HG03457 (cell line): ENCODE measurements around the gene GPR137B.

Experiments
- ATAC-seq: cut with Tn5 transposase; IDR thresholded peaks from one replicate; pipeline ENCODE4 v1.9.1; 2021; ENCODE audit warnings: moderate number of reproducible peaks; ENCODE audit not compliant: unreplicated experiment

GPR137B gene

GRCh38 chr1:236253918-236254637 is 111.7 kb downstream of the GPR137B start:
- no peak for ATAC-seq

DNA sequence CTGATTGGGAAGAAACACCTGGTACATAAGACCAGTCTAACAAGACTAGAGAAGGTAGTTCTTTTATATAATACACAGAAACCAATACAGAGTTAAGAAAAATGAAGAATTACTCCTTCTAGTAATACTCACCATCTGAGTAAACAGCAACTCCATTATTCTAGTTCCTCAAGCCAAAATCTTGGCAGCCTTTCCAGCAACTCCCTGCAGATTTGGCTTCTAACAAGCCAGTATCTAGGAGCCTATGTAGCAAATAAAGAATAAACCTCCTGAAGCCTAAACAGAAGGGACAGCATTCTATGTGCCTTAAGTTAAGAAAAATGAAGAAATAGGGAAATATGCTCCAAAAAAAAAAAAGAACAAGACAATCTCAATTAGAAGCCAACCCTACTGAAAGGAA is 114.9 kb downstream of the GPR137B start:
- no peak for ATAC-seq

- no peak for ATAC-seq
Observed at GRCh38 chr1:236258114-236258622, 115.8 kb downstream of the GPR137B start.
